ENCODE results near the gene KLRC2.

DNA sequence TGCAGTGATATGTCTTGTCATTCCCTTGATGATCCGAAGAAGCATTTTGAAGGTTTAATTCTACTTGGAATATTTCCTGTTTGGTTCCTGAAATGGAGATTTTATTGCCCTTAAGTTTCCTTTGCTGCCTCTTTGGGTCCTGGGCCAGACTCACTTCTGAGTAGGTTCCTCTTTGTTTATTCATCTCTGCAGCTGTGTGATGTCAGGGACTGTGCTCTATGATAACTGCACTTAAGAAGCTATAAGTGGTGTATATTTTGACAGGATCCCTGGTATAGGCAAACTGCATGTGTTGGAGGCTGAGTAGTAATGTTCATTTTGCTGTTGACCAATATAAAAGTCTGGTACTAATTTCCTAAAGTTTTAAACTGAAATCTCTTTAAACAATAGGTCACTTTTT is 26.4 kb downstream of the KLRC2 start, which contains the start of gene KLRC4:
- no peak for TF ChIP-seq POLR2A (IDR thresholded peaks at IDR 0.05)
- TF ChIP-seq, protein P1, sequence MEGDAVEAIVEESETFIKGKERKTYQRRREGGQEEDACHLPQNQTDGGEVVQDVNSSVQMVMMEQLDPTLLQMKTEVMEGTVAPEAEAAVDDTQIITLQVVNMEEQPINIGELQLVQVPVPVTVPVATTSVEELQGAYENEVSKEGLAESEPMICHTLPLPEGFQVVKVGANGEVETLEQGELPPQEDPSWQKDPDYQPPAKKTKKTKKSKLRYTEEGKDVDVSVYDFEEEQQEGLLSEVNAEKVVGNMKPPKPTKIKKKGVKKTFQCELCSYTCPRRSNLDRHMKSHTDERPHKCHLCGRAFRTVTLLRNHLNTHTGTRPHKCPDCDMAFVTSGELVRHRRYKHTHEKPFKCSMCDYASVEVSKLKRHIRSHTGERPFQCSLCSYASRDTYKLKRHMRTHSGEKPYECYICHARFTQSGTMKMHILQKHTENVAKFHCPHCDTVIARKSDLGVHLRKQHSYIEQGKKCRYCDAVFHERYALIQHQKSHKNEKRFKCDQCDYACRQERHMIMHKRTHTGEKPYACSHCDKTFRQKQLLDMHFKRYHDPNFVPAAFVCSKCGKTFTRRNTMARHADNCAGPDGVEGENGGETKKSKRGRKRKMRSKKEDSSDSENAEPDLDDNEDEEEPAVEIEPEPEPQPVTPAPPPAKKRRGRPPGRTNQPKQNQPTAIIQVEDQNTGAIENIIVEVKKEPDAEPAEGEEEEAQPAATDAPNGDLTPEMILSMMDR (IDR thresholded peaks at IDR 0.05), result no peak
